SK-N-SH treated with all-trans-retinoic acid at 6 μM for 48 hours (cell line): ENCODE data around the gene CEBPB.

ENCODE experiments used
- CSDC2 ChIP-seq: fragments of 250-450 bp; sonication (Bioruptor Pico); IDR thresholded peaks from 2 replicates; pipeline ENCODE4 v1.5.0; 2020; ENCODE audit warnings: mild to moderate bottlenecking, moderate library complexity
- RARB ChIP-seq: fragments of 250-450 bp; sonication (Bioruptor Pico); IDR thresholded peaks from 2 replicates; pipeline ENCODE4 v1.8.0; 2021; ENCODE audit warnings: mild to moderate bottlenecking, moderate library complexity
- SNAI2 ChIP-seq: fragments of 250-450 bp; sonication (Bioruptor Pico); IDR thresholded peaks from 2 replicates; pipeline ENCODE4 v1.5.0; 2020; ENCODE audit warnings: mild to moderate bottlenecking, moderate library complexity
- TCF4 ChIP-seq: fragments of 250-450 bp; sonication (Bioruptor Pico); IDR thresholded peaks from 2 replicates; pipeline ENCODE4 v1.8.0; 2021; ENCODE audit warnings: mild to moderate bottlenecking, moderate library complexity, borderline replicate concordance
- TOX ChIP-seq: fragments of 250-450 bp; sonication (Bioruptor Pico); IDR thresholded peaks from 2 replicates; pipeline ENCODE4 v1.8.0; 2021; ENCODE audit warnings: mild to moderate bottlenecking, moderate library complexity, borderline replicate concordance
- ZNF70 ChIP-seq: fragments of 450-650 bp; formaldehyde crosslinking; IDR thresholded peaks from 2 replicates; pipeline ENCODE4 v1.5.0; 2020; ENCODE audit warnings: mild to moderate bottlenecking, moderate library complexity

- TF ChIP-seq RARB (no peak), CSDC2 (no peak), ZNF70 (CRISPR knock-in tag) (no peak), TOX (CRISPR knock-in tag) (no peak), SNAI2 (no peak), TCF4 (CRISPR knock-in tag) (no peak)
Observed at GRCh38 chr20:50231854-50232253, 41.2 kb downstream of the CEBPB start.
